GM12878 (cell line): Measurements from ENCODE around the gene POLR2B. TPM values are rescaled to one million over a fixed set of nuclear protein-coding genes. Genes with fewer than 3 reads are reported as not detected.

Experiments used
- ATAC-seq: fragments of 200-7000 bp; cut with Tn5 transposase; 3 replicates; pipeline ENCODE4 v1.9.1; 2020; ENCODE audit warnings: mild to moderate bottlenecking, moderate library complexity
- BruUV-seq: library from RNA; stranded (reverse); fragments of 400-500 nt; replicated peaks from 2 replicates; lab custom pipeline; 2021; lab: Mats Ljungman, UMichigan
- CTCF ChIA-PET: fragments of 300-600 bp; sonication (Branson Sonifier 250); formaldehyde crosslinking; extraction: SDS; loops from one replicate; lab custom pipeline; 2021; ENCODE audit warnings: inconsistent platforms; lab: Yijun Ruan, JAX
- POLR2A ChIA-PET: fragments of 350-600 bp; formaldehyde crosslinking; extraction: SDS; loops from one replicate; lab custom pipeline; 2021; ENCODE audit warnings: inconsistent platforms; lab: Charles Lee
- RAD21 ChIA-PET: fragments of 300-600 bp; sonication (Branson Sonifier 250); formaldehyde crosslinking; loops from one replicate; lab custom pipeline; 2023; ENCODE audit warnings: antibody characterized with exemption; ENCODE audit not compliant: unreplicated experiment; lab: Charles Lee
- SMC1A ChIA-PET: fragments of 300-600 bp; sonication (Branson Sonifier 250); formaldehyde crosslinking; loops from one replicate; lab custom pipeline; 2023; ENCODE audit not compliant: unreplicated experiment, uncharacterized antibody; lab: Charles Lee
- DNase-seq: peaks from one replicate; pipeline ENCODE4 v3.0.0-alpha.2; 2011; ENCODE audit warnings: low read depth, low spot score
- FAIRE-seq: peaks from 3 replicates; lab custom pipeline; 2011; peaks lifted over from hg19 to GRCh38; lab: Jason Lieb, UNC
- H2AFZ ChIP-seq: 2 replicates; pipeline ENCODE4 v1.6.0; 2011; ENCODE audit warnings: low read depth, low read length, control low read depth; ENCODE audit not compliant: control insufficient read depth
- H3K27ac ChIP-seq: 2 replicates; pipeline ENCODE4 v1.5.1; 2011; ENCODE audit warnings: control low read depth; ENCODE audit not compliant: control insufficient read depth, insufficient read depth
- H3K27me3 ChIP-seq, 2 experiments: replicated peaks in 1 of 2; 2 replicates each; pipeline versions ENCODE4 v1.6.0 to v1.6.1; 2011; ENCODE audit warnings: low read length in 1 of 2; ENCODE audit not compliant: control insufficient read depth in 2 of 2, insufficient read depth in 2 of 2
- H3K36me3 ChIP-seq, 2 experiments: 2 replicates each; pipeline ENCODE4 v1.5.1; 2011; ENCODE audit warnings: low read length in 1 of 2; ENCODE audit not compliant: control insufficient read depth in 2 of 2, insufficient read depth in 2 of 2
- H3K4me1 ChIP-seq: 2 replicates; pipeline ENCODE4 v1.6.1; 2011; ENCODE audit warnings: mild to moderate bottlenecking, low read length, moderate library complexity, mixed read lengths; ENCODE audit not compliant: control insufficient read depth, insufficient read depth
- H3K4me2 ChIP-seq: 2 replicates; pipeline ENCODE4 v1.6.0; 2011; ENCODE audit warnings: control low read depth; ENCODE audit not compliant: control insufficient read depth, insufficient read depth
- H3K4me3 ChIP-seq: fragments of 200-600 bp; sonication (generic); 2 replicates; pipeline ENCODE4 v1.5.1; 2016
- H3K79me2 ChIP-seq: 2 replicates; pipeline ENCODE4 v1.6.0; 2011; ENCODE audit warnings: low read length; ENCODE audit not compliant: control insufficient read depth, insufficient read depth
- H3K9ac ChIP-seq: 2 replicates; pipeline ENCODE4 v1.8.0; 2011; ENCODE audit warnings: low read length, control low read depth, mixed read lengths; ENCODE audit not compliant: control insufficient read depth, insufficient read depth
- H3K9me3 ChIP-seq: replicated peaks from 3 replicates; pipeline ENCODE4 v1.5.1; 2011; ENCODE audit warnings: mild to moderate bottlenecking, low read length; ENCODE audit not compliant: control insufficient read depth, insufficient read depth
- H4K20me1 ChIP-seq: 2 replicates; pipeline ENCODE4 v1.6.0; 2011; ENCODE audit not compliant: control insufficient read depth, insufficient read depth
- ATF7 ChIP-seq: fragments of 450-650 bp; IDR thresholded peaks from 2 replicates; pipeline ENCODE4 v1.6.1; 2016; ENCODE audit warnings: low read depth, mild to moderate bottlenecking
- BCL11A ChIP-seq: IDR thresholded peaks from 2 replicates; pipeline ENCODE4 v1.6.1; 2011; ENCODE audit warnings: low read depth, low read length
- BRCA1 ChIP-seq: IDR thresholded peaks from 2 replicates; pipeline ENCODE4 v1.6.1; 2011; ENCODE audit warnings: low read depth, low read length, improper control_type of control experiment
- E2F4 ChIP-seq: IDR thresholded peaks from 2 replicates; pipeline ENCODE4 v1.6.1; 2012; ENCODE audit warnings: low read depth, low read length, improper control_type of control experiment
- E2F8 ChIP-seq: fragments of 450-650 bp; IDR thresholded peaks from 2 replicates; pipeline ENCODE4 v1.6.1; 2018; ENCODE audit warnings: mild to moderate bottlenecking, low read depth, moderate library complexity; ENCODE audit not compliant: partially characterized antibody
- ELK1 ChIP-seq: IDR thresholded peaks from 2 replicates; pipeline ENCODE4 v1.6.1; 2012; ENCODE audit warnings: low read depth, low read length, improper control_type of control experiment
- HDAC2 ChIP-seq: fragments of 200-600 bp; sonication (generic); IDR thresholded peaks from 2 replicates; pipeline ENCODE4 v1.6.1; 2017
- HDAC6 ChIP-seq: fragments of 200-600 bp; sonication (generic); IDR thresholded peaks from one replicate; pipeline ENCODE4 v1.8.0; 2017; ENCODE audit warnings: antibody characterized with exemption; ENCODE audit not compliant: unreplicated experiment
- NR2C1 ChIP-seq: fragments of 450-650 bp; IDR thresholded peaks from 2 replicates; pipeline ENCODE4 v1.6.1; 2017; ENCODE audit warnings: antibody characterized with exemption, mild to moderate bottlenecking, moderate library complexity
- SPI1 ChIP-seq: IDR thresholded peaks from 2 replicates; pipeline ENCODE4 v1.6.1; 2011; ENCODE audit warnings: low read depth, mild to moderate bottlenecking, low read length, moderate library complexity, borderline replicate concordance; ENCODE audit not compliant: insufficient read depth
- SREBF1 ChIP-seq: IDR thresholded peaks from 2 replicates; pipeline ENCODE4 v1.6.1; 2012; ENCODE audit warnings: mild to moderate bottlenecking, low read length
- YBX1 ChIP-seq: fragments of 450-650 bp; IDR thresholded peaks from 2 replicates; pipeline ENCODE4 v1.6.1; 2016; ENCODE audit warnings: antibody characterized with exemption
- ZNF687 ChIP-seq: fragments of 450-650 bp; IDR thresholded peaks from 2 replicates; pipeline ENCODE4 v1.6.1; 2017; ENCODE audit warnings: mild to moderate bottlenecking, moderate library complexity
- WGBS: methylation state at CpG from one replicate; pipeline ENCODE4 v1.1.6; 2016; ENCODE audit warnings: low lambda C conversion rate; ENCODE audit not compliant: insufficient replicate concordance, insufficient coverage; ENCODE audit errors: missing lambda C conversion rate; 5-methylcytosine and 5-hydroxymethylcytosine counted together
- in situ Hi-C: fragments of 300-500 bp; cut with MboI; formaldehyde crosslinking; loops from 9 replicates; pipeline ENCODE4 v1.14.3; 2018; ENCODE audit warnings: mixed read lengths
- intact Hi-C: fragments of 100-400 bp; cut with micrococcal nuclease; formaldehyde crosslinking; loops from one replicate; pipeline ENCODE4 v1.14.2; 2022; ENCODE audit not compliant: unreplicated experiment
- polyA plus RNA-seq, 11 experiments: library from polyadenylated mRNA; depleted of rRNA in 4 of 11; unstranded in 6 of 11; stranded (reverse) in 5 of 11; fragments of >200 nt; fragmentation: Nextera tagmentation in 4 of 11; fragmentation: Illumina TruSeq in 1 of 11; extraction: Ambion mirVana in 4 of 11; extraction: Trizol in 1 of 11; gene quantifications; 1 replicate in 1 of 11; 2 replicates in 10 of 11; pipeline versions ENCODE4 v1.2.1 to v1.2.3, GENCODE V29; 2011 to 2016; ENCODE audit warnings: inconsistent platforms in 2 of 11, missing spikeins in 2 of 11, low read depth in 1 of 11
- total RNA-seq, 4 experiments: library from RNA; depleted of rRNA in 3 of 4; stranded (reverse); fragments of >200 nt in 3 of 4; fragmentation: Illumina TruSeq in 1 of 4; extraction: Trizol in 1 of 4; gene quantifications; 2 replicates each; pipeline versions ENCODE4 v1.2.1 to v1.2.3, GENCODE V29; 2013 to 2021

The POLR2B gene
- total and polyA plus RNA-seq, 10 of the 15 experiments (the other 5 are each of a cell fraction or from before 2014, with no cell fraction given): 46.0 to 183 (median 99.2) TPM

GRCh38 chr4:56931924-56932323 lies 46.8 kb upstream of the POLR2B start (continued):
- no peak for TF ChIP-seq ZNF687
- TF ChIP-seq BCL11A: no peak
- no peak for TF ChIP-seq BRCA1
- TF ChIP-seq E2F4: no peak
- TF ChIP-seq HDAC6: no peak
- no peak for TF ChIP-seq NR2C1
- no peak for TF ChIP-seq YBX1
- TF ChIP-seq, all 136 proteins: peak for 0

- in situ Hi-C loops: no loop called here
- Histone ChIP-seq H4K20me1 (no peaks in the 10 kb centered on the region), H3K9me3 (no peaks in the 10 kb centered on the region), H3K36me3 (no peaks in the 10 kb centered on the region; a peak in 3 of 4 replicates), H2AFZ (no peak overlapping the region), H3K4me2 (no peak overlapping the region), H3K79me2 (no peaks in the 10 kb centered on the region), H3K27me3 (no peaks in the 10 kb centered on the region), H3K9ac (no peak overlapping the region), H3K27ac (no peak overlapping the region), H3K4me3 (no peak overlapping the region), H3K4me1 (no peaks in the 10 kb centered on the region)
- TF ChIP-seq SREBF1 (no peak), ATF7 (no peak), HDAC2 (no peak), ELK1 (no peak), E2F8 (no peak), SPI1 (no peak)
- intact Hi-C loops: no loop called here
- ChIA-PET RAD21 (no interaction called here), CTCF (no interaction called here), SMC1A (no interaction called here), POLR2A (no interaction called here)
- DNase-seq: no peak
- no peak for ATAC-seq
- FAIRE-seq: no peak
- no TSS peak for BruUV-seq
- WGBS: 97% methylated on average over 6 of the region's 6 CpGs
These were observed 41.4 kb upstream of the POLR2B start for GRCh38 chr4:56937262-56937661.
